ENCODE data around the gene NIPBL. TPM values are rescaled to one million over a fixed set of nuclear protein-coding genes. Genes with fewer than 3 reads are reported as not detected.

NIPBL gene
- total and polyA plus RNA-seq, 2 donors: 15.9 to 111 TPM

DNA sequence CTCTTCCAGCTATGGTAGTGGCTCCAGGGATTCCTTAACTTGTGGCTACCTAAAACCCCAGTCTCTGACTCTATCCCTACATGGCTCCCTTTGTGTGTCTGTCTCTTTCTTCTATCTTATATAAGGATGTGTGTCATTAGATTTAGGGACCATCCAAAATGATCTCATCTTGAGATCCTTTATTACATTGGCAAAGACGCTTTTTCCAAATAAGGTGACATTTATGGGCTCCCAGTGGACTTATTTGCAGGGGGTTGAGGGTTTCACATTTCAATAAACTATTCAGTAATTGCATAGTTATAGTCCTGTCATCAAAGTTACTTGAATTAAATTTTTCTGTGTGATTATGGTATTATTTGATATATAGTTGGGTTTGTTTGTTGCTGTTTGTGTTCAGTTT lies 59.2 kb downstream of the NIPBL start:
- no peaks in the 10 kb centered on the region for H3K36me3 ChIP-seq (ENCODE audit: insufficient read depth)
- 86% methylated on average over 1 of the region's 1 CpG for WGBS
- no peaks in the 10 kb centered on the region for H3K4me1 ChIP-seq (ENCODE audit: insufficient read depth)
- no peak overlapping the region for H3K4me3 ChIP-seq (ENCODE audit: low read depth, low read length)
- no peak for DNase-seq (ENCODE audit: extremely low spot score)
- no peak overlapping the region for H3K27ac ChIP-seq (ENCODE audit: low read depth)

DNA sequence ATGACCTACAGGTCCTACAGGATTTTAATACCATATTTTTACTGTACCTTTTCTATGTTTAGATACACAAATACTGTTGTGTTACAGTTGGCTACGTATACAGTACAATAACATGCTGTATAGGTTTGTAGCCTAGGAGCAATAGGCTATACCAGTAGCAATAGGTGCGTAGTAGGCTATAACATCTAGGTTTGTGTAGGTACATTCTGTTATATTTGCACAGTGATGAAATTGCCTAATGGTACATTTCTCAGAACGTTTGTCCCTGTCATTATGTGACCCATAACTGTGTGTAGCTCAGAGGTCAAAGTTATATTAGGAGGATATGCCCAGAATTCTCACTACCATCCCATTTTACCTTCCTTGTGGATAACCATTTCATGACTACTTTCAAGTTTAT lies 59.7 kb downstream of the NIPBL start:
- 83% methylated on average over 3 of the region's 3 CpGs for WGBS
- no peak for DNase-seq (ENCODE audit: extremely low spot score)
- no peaks in the 10 kb centered on the region for H3K36me3 ChIP-seq (ENCODE audit: insufficient read depth)
- no peaks in the 10 kb centered on the region for H3K4me1 ChIP-seq (ENCODE audit: insufficient read depth)
- H3K27ac ChIP-seq (ENCODE audit: low read depth): no peak overlapping the region
- H3K4me3 ChIP-seq (ENCODE audit: low read depth, low read length): no peak overlapping the region

- no peak overlapping the region for H3K4me3 ChIP-seq (ENCODE audit: low read depth, low read length)
- no peak for DNase-seq (ENCODE audit: extremely low spot score)
- WGBS: 91% methylated on average over 5 of the region's 5 CpGs
- H3K36me3 ChIP-seq (ENCODE audit: insufficient read depth): no peaks in the 10 kb centered on the region
- H3K27ac ChIP-seq (ENCODE audit: low read depth): no peak overlapping the region
- H3K4me1 ChIP-seq (ENCODE audit: insufficient read depth): no peaks in the 10 kb centered on the region
Measured at GRCh38 chr5:36938129-36938528, 61.6 kb downstream of the NIPBL start.

DNA sequence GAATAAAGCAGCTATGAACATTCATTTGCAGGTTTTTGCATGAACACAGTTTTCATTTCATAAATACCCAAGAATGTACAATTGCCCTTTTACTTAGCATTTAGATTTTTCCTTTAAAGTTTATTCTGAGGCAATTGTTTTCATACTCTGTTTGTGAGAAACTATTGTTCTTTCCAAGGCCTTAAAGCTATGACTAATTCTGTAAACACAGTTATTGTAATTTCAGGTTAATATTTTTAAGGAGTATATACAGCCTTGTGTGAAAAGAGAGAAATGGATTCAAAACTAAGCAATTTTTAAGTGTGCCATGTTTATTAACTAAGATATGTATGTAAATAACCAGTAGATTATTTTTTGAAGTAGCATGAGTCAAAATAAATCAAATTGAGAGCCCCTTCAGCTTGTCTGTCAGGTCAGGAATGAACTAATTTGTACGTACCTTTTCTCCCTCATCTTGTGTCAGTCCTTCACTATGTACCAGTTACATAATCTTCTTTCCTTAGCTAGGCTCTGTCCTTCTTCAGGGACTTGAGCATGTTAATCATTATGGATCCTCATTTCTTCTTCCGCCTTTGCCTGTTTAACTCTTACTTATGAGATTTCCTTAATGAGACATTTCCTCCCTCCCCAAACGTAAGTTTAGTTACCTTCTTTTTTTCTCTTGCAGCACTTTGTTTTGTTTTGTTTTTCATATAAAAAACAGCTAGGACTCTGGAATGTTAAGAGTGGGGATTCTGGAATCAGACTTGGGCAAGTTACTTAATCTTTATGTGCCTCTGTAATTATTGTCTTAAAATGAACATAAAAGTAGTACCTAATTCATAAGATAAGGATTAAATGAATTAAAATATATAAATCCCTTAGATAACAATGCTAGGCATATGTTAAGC lies 63.6 kb downstream of the NIPBL start:
- H3K36me3 ChIP-seq (ENCODE audit: insufficient read depth): no peaks in the 10 kb centered on the region
- 74% methylated on average over 3 of the region's 3 CpGs for WGBS
- no peak overlapping the region for H3K4me3 ChIP-seq (ENCODE audit: low read depth, low read length)
- DNase-seq (ENCODE audit: extremely low spot score): no peak
- no peak overlapping the region for H3K27ac ChIP-seq (ENCODE audit: low read depth)
- H3K4me1 ChIP-seq (ENCODE audit: insufficient read depth): no peaks in the 10 kb centered on the region

DNA sequence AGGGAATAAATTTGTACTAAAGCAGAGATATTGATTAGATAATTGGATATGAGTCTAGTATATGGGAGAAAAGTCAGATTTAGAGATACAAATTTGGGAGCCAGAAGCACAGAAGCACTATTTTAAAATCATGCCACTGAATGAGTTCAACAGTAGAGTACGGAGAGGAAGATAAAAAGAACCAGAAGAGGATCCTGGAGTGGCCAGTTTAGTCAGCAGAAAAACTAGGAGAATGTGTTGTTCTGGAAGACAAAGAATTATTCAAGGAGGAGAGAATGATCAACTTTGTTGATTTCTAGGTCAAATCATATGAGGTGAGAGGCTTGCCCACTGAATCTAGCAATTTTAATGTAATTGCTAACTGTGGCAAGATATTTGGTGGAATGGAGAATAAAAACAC lies 67.0 kb downstream of the NIPBL start:
- no peak overlapping the region for H3K4me3 ChIP-seq (ENCODE audit: low read depth, low read length)
- DNase-seq (ENCODE audit: extremely low spot score): no peak
- 82% methylated on average over 1 of the region's 1 CpG for WGBS
- H3K36me3 ChIP-seq (ENCODE audit: insufficient read depth): no peaks in the 10 kb centered on the region
- no peaks in the 10 kb centered on the region for H3K4me1 ChIP-seq (ENCODE audit: insufficient read depth)
- no peak overlapping the region for H3K27ac ChIP-seq (ENCODE audit: low read depth)

GRCh38 chr5:36944024-36944423 lies 67.5 kb downstream of the NIPBL start:
- Histone ChIP-seq H3K27ac (ENCODE audit: low read depth) (no peak overlapping the region), H3K36me3 (ENCODE audit: insufficient read depth) (no peaks in the 10 kb centered on the region), H3K4me1 (ENCODE audit: insufficient read depth) (no peaks in the 10 kb centered on the region), H3K4me3 (ENCODE audit: low read depth, low read length) (no peak overlapping the region)
- DNase-seq (ENCODE audit: extremely low spot score): no peak
- 78% methylated on average over 2 of the region's 2 CpGs for WGBS

DNA sequence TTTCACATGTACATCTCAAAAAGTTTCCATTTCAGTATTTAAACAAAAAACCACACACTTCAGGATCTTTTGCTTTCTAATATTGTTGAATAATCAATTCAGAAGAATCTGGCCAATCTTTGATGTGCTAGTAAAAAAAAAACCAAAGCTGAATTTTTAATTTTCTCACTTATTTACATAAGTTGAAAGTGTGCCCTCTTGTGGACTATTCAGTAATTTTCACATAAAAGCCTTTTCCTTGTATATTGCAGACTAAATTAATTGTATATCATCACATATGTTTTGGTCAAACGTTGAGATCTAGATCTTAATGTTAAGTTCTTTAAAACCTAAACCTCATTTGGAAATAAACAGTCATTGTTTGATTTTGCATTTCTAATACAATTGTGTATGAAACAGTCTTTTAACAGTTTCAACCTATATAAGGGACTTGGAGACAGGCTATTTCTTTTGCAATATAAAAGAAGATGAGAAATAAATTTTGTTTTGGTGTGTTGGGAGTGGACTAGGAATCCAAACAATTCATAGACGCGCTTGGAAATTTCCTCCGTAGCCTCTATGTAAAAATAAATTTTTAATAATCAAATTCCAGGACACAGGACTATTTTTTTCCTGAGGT lies 68.1 kb downstream of the NIPBL start:
- Histone ChIP-seq H3K4me3 (ENCODE audit: low read depth, low read length) (no peak overlapping the region), H3K4me1 (ENCODE audit: insufficient read depth) (no peaks in the 10 kb centered on the region), H3K27ac (ENCODE audit: low read depth) (no peak overlapping the region), H3K36me3 (ENCODE audit: insufficient read depth) (no peaks in the 10 kb centered on the region)
- WGBS: 66% methylated on average over 4 of the region's 4 CpGs
- DNase-seq (ENCODE audit: extremely low spot score): peak; percentile 10

DNA sequence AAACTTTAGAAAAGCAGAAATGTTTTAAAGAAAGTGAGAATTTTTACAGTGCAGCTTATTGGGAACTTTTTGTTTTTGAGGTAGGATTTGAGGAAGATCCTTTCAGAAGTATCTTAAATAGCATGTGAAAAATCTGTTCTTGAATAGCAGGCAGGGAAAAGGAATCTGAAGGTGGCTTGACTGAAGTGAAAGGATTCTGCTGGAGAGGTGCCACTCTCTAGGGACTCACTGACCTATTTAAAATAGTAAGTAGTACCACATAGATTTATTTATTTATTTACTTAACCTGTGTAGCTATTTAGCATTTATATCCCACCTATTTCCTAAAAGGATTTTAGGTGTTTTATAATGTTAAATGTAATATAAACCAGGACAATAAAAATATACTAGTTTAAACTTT lies 69.1 kb downstream of the NIPBL start:
- no peak for DNase-seq (ENCODE audit: extremely low spot score)
- Histone ChIP-seq H3K4me1 (ENCODE audit: insufficient read depth) (no peaks in the 10 kb centered on the region), H3K36me3 (ENCODE audit: insufficient read depth) (no peaks in the 10 kb centered on the region), H3K4me3 (ENCODE audit: low read depth, low read length) (no peak overlapping the region), H3K27ac (ENCODE audit: low read depth) (no peak overlapping the region)

GRCh38 chr5:36946101-36946500 lies 69.5 kb downstream of the NIPBL start:
- no peaks in the 10 kb centered on the region for H3K36me3 ChIP-seq (ENCODE audit: insufficient read depth)
- H3K4me3 ChIP-seq (ENCODE audit: low read depth, low read length): no peak overlapping the region
- DNase-seq (ENCODE audit: extremely low spot score): no peak
- H3K4me1 ChIP-seq (ENCODE audit: insufficient read depth): no peaks in the 10 kb centered on the region
- H3K27ac ChIP-seq (ENCODE audit: low read depth): peak overlapping the region; percentile 16

GRCh38 chr5:36948041-36948440 lies 71.5 kb downstream of the NIPBL start:
- Histone ChIP-seq H3K36me3 (ENCODE audit: insufficient read depth) (no peaks in the 10 kb centered on the region), H3K4me1 (ENCODE audit: insufficient read depth) (no peaks in the 10 kb centered on the region), H3K27ac (ENCODE audit: low read depth) (no peak overlapping the region), H3K4me3 (ENCODE audit: low read depth, low read length) (no peak overlapping the region)
- no peak for DNase-seq (ENCODE audit: extremely low spot score)

DNA sequence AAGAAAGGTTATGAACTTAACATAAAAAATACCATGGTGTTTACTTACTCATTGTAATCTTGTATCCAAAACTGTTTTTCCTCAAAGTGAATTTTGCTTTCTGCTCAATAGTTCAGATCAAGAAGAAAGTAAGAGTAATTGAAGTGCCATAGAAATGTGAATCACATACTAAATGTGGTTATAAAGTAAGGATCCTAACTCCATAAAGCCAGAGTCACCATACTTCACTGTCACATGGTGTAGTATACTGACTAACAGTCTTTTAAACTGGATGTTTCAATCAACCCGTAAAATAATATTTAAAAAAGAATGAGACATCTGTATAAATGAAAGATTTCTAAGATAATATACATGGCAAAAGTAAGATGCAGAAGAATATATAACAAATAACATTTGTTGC lies 72.1 kb downstream of the NIPBL start:
- H3K4me1 ChIP-seq (ENCODE audit: insufficient read depth): no peaks in the 10 kb centered on the region
- H3K27ac ChIP-seq (ENCODE audit: low read depth): no peak overlapping the region
- no peak for DNase-seq (ENCODE audit: extremely low spot score)
- 83% methylated on average over 1 of the region's 1 CpG for WGBS
- no peaks in the 10 kb centered on the region for H3K36me3 ChIP-seq (ENCODE audit: insufficient read depth)
- no peak overlapping the region for H3K4me3 ChIP-seq (ENCODE audit: low read depth, low read length)

GRCh38 chr5:36949593-36949992 lies 73.0 kb downstream of the NIPBL start:
- H3K4me1 ChIP-seq (ENCODE audit: insufficient read depth): no peaks in the 10 kb centered on the region
- no peak overlapping the region for H3K27ac ChIP-seq (ENCODE audit: low read depth)
- DNase-seq (ENCODE audit: extremely low spot score): no peak
- 64% methylated on average over 1 of the region's 1 CpG for WGBS
- no peak overlapping the region for H3K4me3 ChIP-seq (ENCODE audit: low read depth, low read length)
- no peaks in the 10 kb centered on the region for H3K36me3 ChIP-seq (ENCODE audit: insufficient read depth)

DNA sequence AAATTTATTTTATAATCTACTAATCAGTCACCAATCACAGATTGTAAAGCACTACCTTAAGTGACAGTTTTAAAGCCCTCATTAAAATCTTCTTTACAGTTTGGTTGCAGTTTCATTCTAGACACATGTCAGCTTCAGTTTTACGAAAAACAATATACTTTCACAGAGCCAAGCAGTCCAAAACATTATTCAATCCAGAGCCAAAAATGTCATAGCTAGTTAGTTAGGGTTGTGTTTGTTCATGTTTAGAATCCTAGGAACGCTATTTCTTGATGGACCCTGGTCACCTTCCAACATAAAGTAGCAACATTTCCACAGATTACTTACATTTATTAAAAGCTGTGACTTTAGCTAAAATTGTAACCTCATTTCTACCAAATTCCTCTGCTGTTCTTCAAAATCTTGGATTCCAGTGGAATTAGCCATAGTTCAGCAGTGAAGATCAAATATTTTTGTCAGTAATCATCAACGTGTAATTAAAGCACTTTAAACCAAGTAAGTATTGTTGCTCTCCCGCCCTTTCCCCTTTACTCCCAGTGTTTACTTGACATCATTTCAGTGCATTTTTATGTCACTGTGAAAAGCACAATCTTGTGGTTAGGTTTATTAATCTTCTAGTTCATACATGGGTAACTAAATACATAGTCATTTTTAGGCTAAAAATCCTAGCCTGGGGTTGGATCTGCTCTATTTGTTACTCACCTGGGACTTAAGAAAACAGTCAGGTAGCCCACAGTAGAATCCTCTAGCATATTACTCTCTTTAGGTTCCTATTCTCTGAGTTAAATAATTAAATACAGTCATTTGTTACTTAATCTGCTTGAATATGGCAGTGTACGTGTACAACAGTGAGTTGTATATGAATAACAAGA lies 74.3 kb downstream of the NIPBL start:
- no peak for DNase-seq (ENCODE audit: extremely low spot score)
- H3K27ac ChIP-seq (ENCODE audit: low read depth): no peak overlapping the region
- H3K36me3 ChIP-seq (ENCODE audit: insufficient read depth): no peaks in the 10 kb centered on the region
- 56% methylated on average over 5 of the region's 5 CpGs for WGBS
- H3K4me3 ChIP-seq (ENCODE audit: low read depth, low read length): no peak overlapping the region
- no peaks in the 10 kb centered on the region for H3K4me1 ChIP-seq (ENCODE audit: insufficient read depth)

DNA sequence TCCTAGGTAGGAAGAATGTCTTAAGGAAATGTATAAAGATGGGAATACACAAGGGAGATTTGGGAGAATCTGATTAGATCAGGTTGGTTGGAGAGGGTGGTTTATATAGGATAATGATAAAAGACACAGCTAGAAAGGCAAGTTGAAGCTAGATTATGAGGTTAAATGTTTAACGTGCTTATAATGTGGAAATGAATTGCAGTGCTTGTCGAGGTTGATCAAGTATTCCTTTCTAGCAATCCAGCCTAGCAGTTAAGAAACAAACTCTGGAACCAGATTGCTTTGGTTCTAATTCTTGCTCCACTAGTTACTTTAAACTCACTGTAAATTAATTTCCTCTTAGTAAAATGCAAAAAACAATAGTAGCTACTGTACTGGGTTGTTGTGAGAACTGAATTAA lies 76.5 kb downstream of the NIPBL start:
- WGBS: 74% methylated on average over 2 of the region's 2 CpGs
- H3K36me3 ChIP-seq (ENCODE audit: insufficient read depth): no peaks in the 10 kb centered on the region
- H3K4me1 ChIP-seq (ENCODE audit: insufficient read depth): no peaks in the 10 kb centered on the region
- no peak overlapping the region for H3K27ac ChIP-seq (ENCODE audit: low read depth)
- no peak for DNase-seq (ENCODE audit: extremely low spot score)
- H3K4me3 ChIP-seq (ENCODE audit: low read depth, low read length): no peak overlapping the region
